Measurements from ENCODE around the gene SLC25A30.

The SLC25A30 gene, protein sequence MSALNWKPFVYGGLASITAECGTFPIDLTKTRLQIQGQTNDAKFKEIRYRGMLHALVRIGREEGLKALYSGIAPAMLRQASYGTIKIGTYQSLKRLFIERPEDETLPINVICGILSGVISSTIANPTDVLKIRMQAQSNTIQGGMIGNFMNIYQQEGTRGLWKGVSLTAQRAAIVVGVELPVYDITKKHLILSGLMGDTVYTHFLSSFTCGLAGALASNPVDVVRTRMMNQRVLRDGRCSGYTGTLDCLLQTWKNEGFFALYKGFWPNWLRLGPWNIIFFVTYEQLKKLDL

DNA sequence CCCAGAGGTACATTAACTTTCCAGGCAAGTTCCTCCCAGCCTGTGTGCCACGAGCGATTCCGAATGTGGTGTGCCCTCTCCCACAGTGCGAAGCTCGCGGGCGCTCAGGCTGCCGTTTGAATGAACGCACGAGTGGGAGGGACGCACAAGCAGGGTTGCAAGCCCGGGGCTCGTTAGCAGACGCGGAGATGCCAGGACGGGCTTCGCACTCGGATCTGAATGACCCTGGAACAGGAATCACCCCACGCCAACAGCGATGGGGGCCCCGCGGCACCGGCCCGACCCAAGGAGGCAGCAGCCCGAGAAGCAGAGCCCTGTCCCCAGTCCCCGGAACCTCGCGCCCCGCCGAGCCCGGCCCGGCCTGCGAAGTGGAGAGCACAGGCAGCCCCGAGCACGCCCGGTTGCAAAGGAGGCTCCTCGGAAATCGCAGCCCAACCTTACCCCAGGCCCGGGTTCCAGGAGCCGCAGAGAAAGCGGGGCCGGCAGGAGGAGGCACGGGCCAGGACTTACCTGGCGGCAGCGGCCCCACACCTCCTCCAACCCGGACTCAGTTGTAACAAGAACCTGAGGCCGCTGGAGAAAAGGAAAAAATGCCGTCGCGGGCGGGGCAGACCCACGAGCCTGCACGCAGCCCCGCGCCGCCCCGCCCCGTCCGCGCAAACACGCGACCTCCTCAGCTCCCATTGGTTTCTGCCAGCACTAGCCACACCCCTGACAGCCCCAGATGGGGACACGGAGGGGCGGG, at the start of gene SLC25A30:
TSS of gene SLC25A30 (minus strand) at position 584 of the 745 bp plus-strand sequence. CDS start 6,948 bp downstream, outside the sequence.
- in situ Hi-C loops (cut with MboI; ENCODE audit: low sequenced_read_pairs): no loop called here

DNA sequence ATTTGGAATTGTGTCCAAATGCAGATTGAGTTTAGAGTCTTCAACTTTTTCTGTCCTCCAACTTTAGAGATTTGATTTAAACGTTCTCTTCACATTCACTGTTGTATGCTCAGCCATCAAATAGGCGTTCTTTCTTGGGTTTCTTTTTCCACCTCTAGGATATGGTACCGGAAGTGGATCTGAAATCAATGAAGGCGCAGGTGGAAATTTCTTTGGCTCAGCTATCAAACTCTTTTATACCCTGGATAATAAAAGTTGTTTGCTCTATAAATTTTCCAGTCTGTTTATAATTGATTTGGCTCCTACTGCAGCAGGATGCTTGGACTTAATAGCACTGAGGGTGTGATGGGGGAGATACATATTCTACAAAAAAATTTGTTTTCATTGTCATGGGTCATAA, 48.2 kb upstream of the SLC25A30 start:
- in situ Hi-C loops (cut with MboI; ENCODE audit: low sequenced_read_pairs): no loop called here

DNA sequence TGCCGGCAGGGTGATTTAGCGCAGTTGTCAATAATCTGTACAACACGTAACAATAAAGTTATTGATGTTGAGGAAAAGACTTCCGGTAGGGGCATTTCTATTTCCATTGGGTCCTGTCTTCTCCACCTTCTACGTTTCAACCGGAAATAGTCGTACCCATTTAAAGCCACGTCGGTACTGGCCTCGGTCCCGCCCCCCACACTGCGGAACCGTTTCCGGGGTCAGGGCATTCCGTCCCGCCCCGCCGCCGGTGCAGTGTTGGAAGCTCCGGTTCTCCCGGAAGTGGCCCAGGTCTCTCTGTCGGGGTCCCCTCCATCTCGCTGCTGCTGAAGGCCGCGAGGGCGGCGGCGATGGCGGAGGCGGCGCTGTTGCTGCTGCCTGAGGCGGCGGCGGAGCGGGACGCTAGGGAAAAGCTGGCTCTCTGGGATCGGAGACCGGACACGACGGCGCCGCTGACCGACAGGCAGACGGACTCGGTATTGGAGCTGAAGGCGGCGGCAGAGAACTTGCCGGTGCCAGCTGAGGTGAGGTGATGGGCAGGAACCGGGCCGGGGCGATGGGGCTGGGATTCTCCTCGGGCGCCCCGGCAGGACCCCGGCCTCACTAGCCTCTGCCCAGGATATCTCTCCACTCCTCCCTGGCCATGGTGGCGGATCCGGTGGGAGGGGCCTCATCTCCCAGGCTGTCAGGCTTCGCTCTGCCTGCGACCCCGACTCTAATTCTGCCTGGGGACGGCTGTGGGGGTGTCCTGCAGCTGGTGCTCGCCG, 46.7 kb upstream of the SLC25A30 start, which contains the start of gene COG3:
TSS of gene COG3 (plus strand) at position 253 of the 767 bp plus-strand sequence. CDS start at position 351, 98 bp downstream.
- in situ Hi-C loops (cut with MboI; ENCODE audit: low sequenced_read_pairs): no loop called here

DNA sequence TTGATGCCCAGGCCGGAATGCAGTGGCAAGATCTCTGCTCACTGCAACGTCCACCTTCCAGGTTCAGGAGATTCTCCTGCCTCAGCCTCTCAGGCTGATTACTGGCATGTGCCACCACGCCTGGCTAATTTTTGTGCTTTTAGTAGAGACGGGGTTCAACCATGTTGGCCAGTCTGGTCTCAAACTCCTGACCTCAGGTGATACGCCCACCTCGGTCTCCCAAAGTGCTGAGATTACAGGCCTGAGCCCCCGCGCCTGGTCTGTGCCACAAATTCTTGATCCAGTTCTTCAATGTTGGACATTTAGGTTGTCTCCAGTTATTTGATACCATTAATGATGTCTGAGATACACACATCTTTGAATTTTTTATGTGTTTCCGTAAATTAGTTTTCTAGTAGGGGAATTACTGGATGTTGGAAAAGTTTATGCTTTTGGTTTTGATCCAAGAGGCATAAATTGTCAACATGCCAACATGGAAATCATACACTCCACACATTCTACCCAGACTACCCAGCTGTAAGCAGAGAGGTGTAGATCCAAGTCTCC, 46.0 kb upstream of the SLC25A30 start:
- in situ Hi-C loops (cut with MboI; ENCODE audit: low sequenced_read_pairs): no loop called here

DNA sequence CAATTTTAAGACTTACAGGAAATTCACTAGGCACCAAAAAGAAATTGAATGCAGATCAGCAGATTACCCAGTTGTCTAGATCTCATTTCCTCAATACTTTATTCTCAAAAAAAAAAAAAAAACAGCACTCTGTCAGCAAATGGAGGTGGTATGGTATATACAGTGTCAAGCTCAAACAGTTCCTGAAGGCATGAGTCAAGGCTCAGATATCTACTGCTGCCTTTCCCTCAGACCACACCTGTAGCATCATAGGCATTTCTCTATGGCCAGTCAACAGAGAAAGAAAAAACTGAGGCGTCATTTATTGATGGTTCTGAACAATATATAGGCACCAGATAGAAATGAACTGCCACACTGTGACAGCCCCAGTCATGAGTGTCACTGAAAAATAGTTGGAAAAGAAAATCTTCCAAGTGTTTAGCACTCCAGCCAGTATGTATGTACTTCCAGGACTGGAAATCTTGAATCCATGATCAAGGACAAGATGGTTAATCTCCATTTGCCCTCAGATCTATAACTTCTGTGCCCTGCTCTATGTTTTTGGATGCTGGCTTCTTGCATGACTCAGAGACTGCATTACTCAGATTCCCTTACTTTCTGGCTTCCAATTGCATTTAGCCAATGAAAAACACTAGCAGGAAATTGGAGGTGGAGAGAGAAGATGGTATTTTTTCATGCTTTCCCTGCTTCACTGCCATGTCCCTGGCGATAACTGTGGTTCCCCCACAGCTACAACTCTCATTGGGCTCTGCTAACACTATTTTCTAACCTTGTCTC, 38.2 kb upstream of the SLC25A30 start:
- in situ Hi-C loops (cut with MboI; ENCODE audit: low sequenced_read_pairs): no loop called here

DNA sequence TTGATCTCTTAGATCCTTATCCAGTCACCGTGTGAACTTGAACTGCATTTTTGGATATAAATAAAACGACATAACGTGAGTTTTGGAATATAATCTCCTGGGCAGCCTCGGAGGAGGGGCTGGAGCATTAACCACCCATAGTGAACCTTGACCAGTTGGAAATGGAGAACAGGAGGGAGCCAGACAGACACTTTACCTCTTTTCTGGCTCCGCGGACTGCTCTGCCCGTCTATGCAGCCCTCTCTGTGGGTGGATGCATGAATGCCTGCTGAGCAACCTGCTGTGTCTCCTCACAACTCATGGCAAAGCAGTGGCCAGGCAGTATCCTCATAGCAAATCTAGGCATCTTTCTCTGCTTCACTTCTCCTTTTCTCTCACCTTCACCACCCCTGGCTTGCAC, 36.0 kb upstream of the SLC25A30 start:
- in situ Hi-C loops (cut with MboI; ENCODE audit: low sequenced_read_pairs): no loop called here

DNA sequence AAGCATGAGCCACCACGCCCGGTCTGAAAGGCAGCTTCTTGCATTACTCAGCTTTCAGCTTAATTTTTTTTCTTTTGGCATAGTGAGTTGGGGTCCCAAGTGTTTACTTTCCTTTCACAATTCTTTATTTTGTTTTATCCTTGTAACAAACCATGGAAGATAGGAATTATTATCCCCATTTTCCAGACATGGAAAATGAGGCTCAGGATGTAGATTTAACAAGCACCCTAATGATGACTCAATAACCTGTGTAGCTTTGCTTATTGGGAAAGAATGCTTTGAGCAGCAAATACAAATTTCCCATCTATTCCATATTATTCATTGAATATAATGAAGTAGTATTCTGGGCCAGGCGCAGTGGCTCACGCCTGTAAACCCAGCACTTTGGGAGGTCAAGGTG, 33.1 kb upstream of the SLC25A30 start:
- in situ Hi-C loops (cut with MboI; ENCODE audit: low sequenced_read_pairs): no loop called here

DNA sequence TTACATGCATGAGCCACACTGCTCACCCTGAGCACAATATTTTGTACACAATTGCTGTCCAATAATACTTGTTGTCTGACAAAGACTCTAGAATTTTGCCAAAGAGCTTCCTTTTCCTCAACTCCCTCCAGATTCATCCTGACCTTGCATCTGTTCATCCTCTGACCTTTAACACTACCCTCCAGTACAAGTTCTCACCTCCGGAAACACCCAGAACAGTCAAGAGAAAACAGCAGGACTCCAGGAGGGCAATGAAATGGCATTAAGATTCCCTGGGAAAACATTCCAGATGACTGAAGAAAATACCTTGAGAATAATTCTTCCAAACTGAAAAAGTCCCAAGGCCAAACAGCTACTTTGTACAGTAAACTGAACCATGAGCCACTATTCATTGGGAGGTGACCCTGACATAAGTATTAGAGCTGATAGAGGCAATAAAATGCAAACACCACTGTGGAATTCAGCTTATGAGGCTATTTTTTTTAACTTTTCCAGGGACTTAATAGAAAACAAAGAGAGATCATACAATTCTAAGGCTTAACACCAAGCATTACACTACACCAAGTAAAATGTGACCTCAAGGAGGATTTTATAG, 30.9 kb upstream of the SLC25A30 start:
- in situ Hi-C loops (cut with MboI; ENCODE audit: low sequenced_read_pairs): no loop called here

DNA sequence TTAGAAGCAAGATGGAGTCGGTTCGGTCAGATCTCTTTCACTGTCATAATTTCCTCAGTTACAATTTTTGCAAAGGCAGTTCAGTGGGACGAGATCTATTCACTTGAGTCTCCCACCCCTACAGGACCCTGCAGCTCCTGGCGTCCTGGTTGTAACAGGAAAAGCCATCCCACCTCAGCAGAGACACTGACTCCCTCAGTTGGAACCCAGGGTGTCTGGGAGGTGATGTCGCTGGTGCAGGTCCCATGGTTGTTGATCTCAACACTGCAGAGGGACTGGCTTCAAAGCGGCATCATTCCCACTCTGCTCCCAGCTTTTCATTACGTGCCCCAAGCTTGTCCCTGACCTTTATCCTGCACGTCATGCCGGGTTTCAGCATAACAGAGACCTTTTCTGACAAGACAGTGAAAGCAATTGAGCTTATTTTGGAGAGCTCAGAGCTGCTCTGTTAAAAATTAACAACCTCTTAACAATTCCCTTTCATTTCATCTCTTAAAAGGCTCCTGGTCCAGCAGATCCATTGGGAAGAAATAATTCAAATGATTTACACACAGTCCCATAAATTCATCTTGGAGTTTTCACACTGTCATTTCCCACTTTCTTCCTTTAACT, 29.0 kb upstream of the SLC25A30 start:
- in situ Hi-C loops (cut with MboI; ENCODE audit: low sequenced_read_pairs): no loop called here

DNA sequence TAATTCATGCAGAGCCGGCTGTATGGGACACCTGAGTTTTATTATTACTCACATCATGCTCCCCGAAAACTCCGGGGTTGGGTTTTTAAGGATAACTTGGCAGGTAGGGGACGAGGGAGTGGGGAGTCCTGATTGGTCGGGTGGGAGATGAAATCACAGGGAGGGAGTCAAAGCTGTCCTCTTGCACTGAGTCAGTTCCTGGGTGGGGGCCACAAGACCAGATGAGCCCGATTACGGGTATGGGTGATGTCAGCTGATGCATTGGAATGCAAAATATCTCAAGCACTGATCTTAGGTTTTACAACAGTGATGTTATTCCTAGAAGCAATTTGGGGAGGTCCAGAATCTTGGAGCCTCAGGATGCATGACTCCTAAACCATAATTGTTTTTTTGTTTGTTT, 28.0 kb upstream of the SLC25A30 start:
- in situ Hi-C loops (cut with MboI; ENCODE audit: low sequenced_read_pairs): no loop called here

DNA sequence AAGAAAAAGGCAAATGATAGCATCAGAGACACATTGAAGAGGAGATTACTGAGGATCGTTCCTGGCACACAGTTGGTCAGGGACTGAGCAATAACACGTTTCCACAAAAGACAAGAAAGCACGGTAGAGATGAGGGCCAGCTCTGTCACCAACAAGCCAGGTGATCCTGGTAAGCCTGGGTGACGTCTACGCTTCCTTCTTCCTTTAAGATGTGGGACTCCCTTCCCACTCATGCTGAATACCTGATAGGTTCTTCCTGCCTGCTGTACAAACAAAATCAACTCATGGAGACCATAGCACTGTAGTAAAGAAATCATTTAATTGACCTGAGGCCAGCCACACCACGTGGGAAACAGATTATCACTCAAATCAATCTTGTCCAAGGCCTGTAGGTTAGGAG, 26.9 kb upstream of the SLC25A30 start:
- in situ Hi-C loops (cut with MboI; ENCODE audit: low sequenced_read_pairs): no loop called here

DNA sequence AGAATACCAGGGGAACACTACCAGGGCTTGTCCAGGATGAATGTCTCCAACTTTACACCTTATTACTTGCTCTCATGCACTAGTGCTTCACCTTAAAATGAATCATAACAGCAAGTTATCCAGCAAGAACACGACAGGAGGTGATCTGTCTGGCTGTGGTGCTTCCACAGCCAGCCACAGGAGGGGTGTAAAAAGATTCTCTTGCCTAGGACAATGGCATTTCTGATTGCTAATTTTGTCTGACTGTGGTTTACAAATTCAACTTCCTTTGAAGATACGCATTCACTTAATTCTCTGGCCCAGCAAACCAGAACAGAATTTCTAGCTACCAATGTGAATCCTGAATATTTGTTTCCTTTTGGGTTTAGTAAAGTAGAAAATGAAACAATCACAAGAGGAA, 23.5 kb upstream of the SLC25A30 start:
- in situ Hi-C loops (cut with MboI; ENCODE audit: low sequenced_read_pairs): no loop called here

DNA sequence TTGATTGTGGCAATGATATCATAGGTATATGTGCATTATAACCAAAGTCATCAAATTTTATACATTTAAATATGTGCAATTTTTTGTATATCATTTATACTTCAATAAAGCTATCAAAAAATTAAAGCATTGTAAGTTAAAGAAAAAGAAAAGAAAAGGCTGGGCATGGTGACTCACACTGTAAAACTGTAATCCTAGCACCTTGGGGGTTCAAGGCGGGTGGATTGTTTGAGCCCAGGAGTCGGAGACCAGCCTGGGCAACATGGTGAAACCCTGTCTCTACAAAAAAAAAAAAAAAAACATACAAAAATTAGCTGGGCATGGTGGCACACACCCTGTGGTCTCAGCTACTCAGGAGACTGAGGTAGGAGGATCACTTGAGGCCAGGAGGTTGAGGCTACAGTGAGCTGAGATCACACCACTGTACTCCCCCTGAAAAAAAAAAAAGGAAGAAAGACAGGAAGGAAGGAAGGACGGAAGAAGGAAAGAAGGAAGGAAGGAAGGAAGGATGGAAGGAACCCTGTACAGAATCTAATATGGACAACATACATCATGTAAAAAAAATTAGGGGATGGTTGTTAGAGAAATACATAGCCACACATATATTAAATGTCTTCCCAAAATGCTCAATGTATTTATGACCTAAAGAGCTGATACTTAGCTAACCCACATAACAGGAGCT, 21.7 kb upstream of the SLC25A30 start:
- in situ Hi-C loops (cut with MboI; ENCODE audit: low sequenced_read_pairs): no loop called here

DNA sequence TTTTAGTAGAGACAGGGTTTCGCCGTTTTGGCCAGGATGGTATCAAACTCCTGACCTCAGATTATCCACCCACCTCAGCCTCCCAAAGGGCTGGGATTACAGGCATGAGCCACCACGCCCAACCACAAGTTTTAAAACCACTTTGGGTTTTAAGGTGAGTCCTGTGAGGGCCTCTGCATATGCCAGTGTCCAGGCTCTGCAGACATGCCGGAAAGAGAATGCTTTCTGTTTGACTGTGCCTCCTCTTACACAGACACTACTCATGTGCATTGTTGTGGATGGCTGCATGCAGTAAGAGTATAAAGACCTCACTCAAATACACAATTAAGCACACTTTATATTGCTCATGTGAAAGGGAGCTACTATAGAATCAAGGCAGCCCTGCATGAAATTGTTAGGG, 20.8 kb upstream of the SLC25A30 start:
- in situ Hi-C loops (cut with MboI; ENCODE audit: low sequenced_read_pairs): no loop called here

DNA sequence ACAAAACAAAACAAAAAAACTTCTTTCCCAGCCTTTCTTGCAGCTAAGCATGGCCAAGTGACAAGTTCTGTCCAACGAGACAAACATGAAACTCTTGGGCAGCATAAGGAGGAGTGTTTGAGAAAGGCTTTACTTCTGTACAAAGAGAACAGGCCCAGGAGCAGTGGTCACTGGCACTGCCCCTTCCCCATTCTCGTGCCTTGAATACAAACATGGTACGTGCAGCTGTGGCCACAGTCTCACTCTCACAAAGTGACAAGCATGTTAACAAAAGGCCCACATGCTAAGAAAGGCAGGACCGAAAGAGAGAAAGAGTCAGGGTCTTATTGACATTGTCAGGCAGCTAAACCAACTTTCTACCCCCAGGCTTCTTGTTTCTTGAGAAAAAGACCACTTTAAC, 19.8 kb upstream of the SLC25A30 start:
- in situ Hi-C loops (cut with MboI; ENCODE audit: low sequenced_read_pairs): no loop called here

DNA sequence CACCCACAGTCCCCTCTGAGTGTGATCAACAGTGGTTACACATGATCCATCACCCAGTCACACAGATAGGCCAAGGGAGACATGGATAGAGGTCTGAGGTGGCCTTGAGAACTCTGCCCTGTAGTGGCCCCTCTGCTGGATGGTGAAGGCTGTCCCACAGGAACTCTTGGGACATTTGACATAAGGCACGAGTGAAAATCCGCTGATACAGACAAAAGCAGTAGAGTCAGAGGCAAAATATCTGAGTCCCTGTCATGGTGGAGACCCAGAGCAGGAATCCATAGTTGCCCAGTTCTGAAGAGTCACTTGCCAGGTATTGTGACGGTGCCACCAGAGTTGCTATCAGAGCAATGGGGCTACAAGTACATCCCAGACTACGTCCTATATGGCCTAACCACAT, 18.8 kb upstream of the SLC25A30 start:
- in situ Hi-C loops (cut with MboI; ENCODE audit: low sequenced_read_pairs): no loop called here

DNA sequence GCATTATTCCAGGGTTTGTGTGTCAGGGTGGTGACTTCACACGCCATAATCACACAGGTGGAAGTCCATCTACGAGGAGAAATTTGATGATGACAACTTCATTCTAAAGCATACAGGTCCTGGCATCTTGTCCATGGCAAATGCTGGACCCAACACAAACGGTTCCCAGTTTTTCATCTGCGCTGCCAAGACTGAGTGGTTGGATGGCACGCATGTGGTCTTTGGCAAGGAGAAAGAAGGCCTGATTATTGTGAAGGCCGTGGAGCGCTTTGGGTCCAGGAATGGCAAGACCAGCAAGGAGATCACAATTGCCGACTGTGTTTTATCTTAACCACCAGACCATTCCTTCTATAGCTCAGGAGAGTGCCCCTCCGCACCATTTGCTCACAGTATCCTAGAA, 18.2 kb upstream of the SLC25A30 start:
- in situ Hi-C loops (cut with MboI; ENCODE audit: low sequenced_read_pairs): no loop called here

DNA sequence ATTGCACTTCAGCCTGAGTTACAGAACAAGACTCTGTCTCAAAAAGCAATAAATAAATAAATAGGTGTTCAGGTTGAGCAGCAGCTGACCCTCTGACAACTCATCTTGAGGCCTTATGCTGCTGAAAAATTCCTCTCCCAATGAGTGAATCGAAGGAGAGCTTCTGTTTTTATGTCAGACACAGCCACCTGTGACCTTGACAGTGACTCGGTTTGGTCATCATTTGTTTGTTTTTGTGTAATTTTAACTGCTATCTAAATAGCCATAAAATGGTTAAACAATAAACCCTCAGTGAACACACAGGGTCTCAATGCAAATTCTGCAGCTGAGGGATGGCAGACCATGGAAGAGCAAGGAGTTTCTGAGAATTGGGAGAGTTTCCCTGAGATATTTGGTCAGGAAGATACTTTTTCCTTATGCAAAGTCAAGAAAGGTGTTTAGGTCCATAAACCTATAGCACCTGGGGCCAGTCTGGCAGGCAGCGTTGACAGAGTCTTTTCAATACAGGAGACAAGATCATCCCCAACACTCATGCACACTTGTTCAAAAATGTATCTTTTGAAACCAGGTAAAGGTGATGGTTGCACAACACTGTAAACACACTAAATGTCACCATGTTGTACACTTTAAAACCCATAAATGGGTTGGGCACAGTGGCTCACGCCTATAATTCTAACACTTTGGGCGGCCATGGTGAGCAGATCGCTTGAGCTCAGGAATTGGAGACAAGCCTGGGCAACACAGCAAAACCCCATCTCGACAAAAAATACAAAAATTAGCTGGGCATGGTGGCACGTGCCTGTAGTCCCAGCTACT, 16.6 kb upstream of the SLC25A30 start:
- in situ Hi-C loops (cut with MboI; ENCODE audit: low sequenced_read_pairs): no loop called here

Measured in HL-60/S4 (cell line).